ENCODE data around the gene HMG20B.

Gene HMG20B

GRCh38 chr19:3537438-3538240, 35.1 kb upstream of the HMG20B start:
- DNase-seq, result no peak

- no peak for DNase-seq
Measured at GRCh38 chr19:3538258-3538929, 34.4 kb upstream of the HMG20B start.

GRCh38 chr19:3538965-3539755, 33.6 kb upstream of the HMG20B start, which contains the start of gene TEKTIP1:
Gene TEKTIP1, plus strand, starts transcription at chr19:3539174. Its CDS starts 4 bp downstream, at chr19:3539178.
- no peak for DNase-seq

- no peak for DNase-seq
Measured at GRCh38 chr19:3539756-3540118, 33.0 kb upstream of the HMG20B start.

- DNase-seq, result no peak
Measured at GRCh38 chr19:3543150-3544057, 29.3 kb upstream of the HMG20B start.

GRCh38 chr19:3544058-3544376, 28.7 kb upstream of the HMG20B start:
- no peak for DNase-seq

- DNase-seq, result no peak
Measured at GRCh38 chr19:3544742-3545668, 27.7 kb upstream of the HMG20B start.

GRCh38 chr19:3545669-3546034, 27.1 kb upstream of the HMG20B start:
- DNase-seq, result no peak

GRCh38 chr19:3546119-3546518, 26.6 kb upstream of the HMG20B start:
- no peak for DNase-seq

- DNase-seq, result no peak
Measured at GRCh38 chr19:3547301-3547731, 25.4 kb upstream of the HMG20B start.

GRCh38 chr19:3547767-3548282, 24.9 kb upstream of the HMG20B start:
- DNase-seq, result no peak

GRCh38 chr19:3548606-3549005, 24.1 kb upstream of the HMG20B start:
- DNase-seq, result no peak

GRCh38 chr19:3549816-3550215, 22.9 kb upstream of the HMG20B start:
- no peak for DNase-seq

GRCh38 chr19:3550947-3551791, 21.6 kb upstream of the HMG20B start:
- no peak for DNase-seq

- DNase-seq, result no peak
Measured at GRCh38 chr19:3551792-3552095, 21.0 kb upstream of the HMG20B start.

GRCh38 chr19:3554254-3555083, 18.3 kb upstream of the HMG20B start:
- DNase-seq, result no peak

- DNase-seq, result no peak
Measured at GRCh38 chr19:3555653-3556422, 16.9 kb upstream of the HMG20B start.

GRCh38 chr19:3556423-3556977, 16.2 kb upstream of the HMG20B start:
- no peak for DNase-seq

All from cortex of kidney (tissue), 1 donor.